Right lobe of liver (tissue), 6 donors: ENCODE measurements around the gene PRSS38. TPM values are rescaled to one million over a fixed set of nuclear protein-coding genes. Genes with fewer than 3 reads are reported as not detected.
A peak's percentile ranks its signal among the peaks of the same experiment; 100 is the strongest.

Experiments used
- ATAC-seq, 4 donors: fragments of 200-7000 bp; cut with Tn5 transposase; one replicate each; pipeline ENCODE4 v1.9.1; 2020; ENCODE audit warnings: mild to moderate bottlenecking in 4 of 4, moderate library complexity in 4 of 4
- DNase-seq, 3 donors: peaks; one replicate each; pipeline ENCODE4 v3.0.0-alpha.2; 2020
- H3K27ac ChIP-seq, 3 donors: fragments of 200-600 bp; one replicate each; pipeline ENCODE4 v1.8.0; 2022
- H3K27me3 ChIP-seq, 2 donors: fragments of 200-600 bp; one replicate each; pipeline ENCODE4 v1.8.0; 2022
- H3K36me3 ChIP-seq, 4 donors: fragments of 200-600 bp; sonication (generic) in 1 of 4; one replicate each; pipeline versions ENCODE4 v1.5.1 to v1.8.0; 2017 to 2022; ENCODE audit warnings: control low read depth in 1 of 4
- H3K4me1 ChIP-seq, 4 donors: fragments of 200-600 bp; sonication (generic) in 1 of 4; one replicate each; pipeline versions ENCODE4 v1.5.1 to v1.8.0; 2017 to 2022; ENCODE audit warnings: control low read depth in 1 of 4
- H3K4me3 ChIP-seq, 3 donors: fragments of 200-600 bp; one replicate each; pipeline ENCODE4 v1.8.0; 2022
- H3K9me3 ChIP-seq, 4 donors: fragments of 200-600 bp; sonication (generic) in 1 of 4; one replicate each; pipeline versions ENCODE4 v1.5.1 to v1.8.0; 2017 to 2022; ENCODE audit warnings: control low read depth in 1 of 4
- CTCF ChIP-seq, 4 donors: fragments of 200-600 bp in 3 of 4; fragments of 450-650 bp in 1 of 4; IDR thresholded peaks; one replicate each; pipeline versions ENCODE4 v1.5.1 to v1.8.0; 2016 to 2022; ENCODE audit warnings: antibody characterized with exemption in 4 of 4, mild to moderate bottlenecking in 2 of 4
- POLR2A ChIP-seq: fragments of 450-650 bp; IDR thresholded peaks from one replicate; pipeline ENCODE4 v1.6.1; 2017; ENCODE audit warnings: antibody characterized with exemption, mild to moderate bottlenecking
- WGBS: methylation state at CpG from one replicate; pipeline ENCODE4 v1.1.6; 2018; ENCODE audit warnings: low coverage, low lambda C conversion rate; ENCODE audit not compliant: insufficient coverage; ENCODE audit errors: missing lambda C conversion rate; 5-methylcytosine and 5-hydroxymethylcytosine counted together
- intact Hi-C, 2 donors: fragments of 100-400 bp; cut with DNase I; formaldehyde crosslinking; loops; one replicate each; pipeline versions ENCODE4 v1.11.2 to v1.14.1; 2022
- total RNA-seq, 6 experiments: library from RNA; depleted of rRNA in 2 of 6; stranded (reverse); fragments of >200 nt in 2 of 6; fragmentation: NEBNext Ultra II Directional in 3 of 6; extraction: Animal tissue kit (Norgen Biotek cat#: 25700) in 3 of 6; gene quantifications; one replicate each; pipeline versions ENCODE4 v1.1.0 to v1.2.4, GENCODE V29; 2016 to 2023
- donor health status: DM: no; HTN: yes; CAD: no.
- donor health status: DM: no; HTN: no; CAD: no.
- donor health status: DM: no; HTN: no; CAD: no.
- donor health status: DM: no; HTN: yes; CAD: no.
- donor health status: DM: no; HTN: yes; CAD: no.

Gene PRSS38
- total RNA-seq, 6 experiments from 2014 or later, result not detected

- ATAC-seq, result peak in 1 of 4 donors; percentile 25
Measured at GRCh38 chr1:227885648-227886502, 70.4 kb downstream of the PRSS38 start.

GRCh38 chr1:227886503-227886961 lies 71.1 kb downstream of the PRSS38 start:
- H3K27me3 ChIP-seq, result no peaks in the 10 kb centered on the region
- intact Hi-C loops, result no loop called here
- 15% methylated on average over 9 of the region's 18 CpGs for WGBS
- H3K4me3 ChIP-seq, result peak overlapping the region in 1 of 3 donors; percentile 19
- DNase-seq (peak in 1 of 3 donors; percentile 42), ATAC-seq (no peak)
- no peak for TF ChIP-seq POLR2A
- no peak for TF ChIP-seq CTCF (IDR thresholded peaks at IDR 0.05)
- H3K36me3 ChIP-seq, result no peaks in the 10 kb centered on the region
- no peaks in the 10 kb centered on the region for H3K9me3 ChIP-seq
- no peaks in the 10 kb centered on the region for H3K4me1 ChIP-seq
- no peak overlapping the region for H3K27ac ChIP-seq

More at GRCh38 chr1:227885648-227886502, 70.4 kb downstream of the PRSS38 start:
- H3K27ac ChIP-seq, result no peak overlapping the region
- no peak for TF ChIP-seq CTCF (IDR thresholded peaks at IDR 0.05)
- TF ChIP-seq POLR2A, result no peak
- DNase-seq, result peak; percentile 19 to 56 (median 39)
- no peaks in the 10 kb centered on the region for H3K27me3 ChIP-seq
- no peak overlapping the region for H3K4me3 ChIP-seq
- H3K4me1 ChIP-seq, result no peaks in the 10 kb centered on the region
- intact Hi-C loops, result no loop called here
- no peaks in the 10 kb centered on the region for H3K9me3 ChIP-seq
- 67% methylated on average over 1 of the region's 14 CpGs for WGBS
- no peaks in the 10 kb centered on the region for H3K36me3 ChIP-seq

GRCh38 chr1:227886993-227887696 lies 71.7 kb downstream of the PRSS38 start:
- ATAC-seq (peak; percentile 5 to 39 (median 22)), DNase-seq (peak; percentile 21 to 50 (median 41))
- intact Hi-C loops, result no loop called here
- Histone ChIP-seq H3K4me3 (peak overlapping the region; percentile 9 to 29 (median 19)), H3K4me1 (no peaks in the 10 kb centered on the region), H3K36me3 (no peaks in the 10 kb centered on the region), H3K27me3 (no peaks in the 10 kb centered on the region), H3K27ac (no peak overlapping the region), H3K9me3 (no peaks in the 10 kb centered on the region)
- TF ChIP-seq CTCF (IDR thresholded peaks at IDR 0.05) (no peak), POLR2A (no peak)
- WGBS, result no CpG with 5 or more reads among the region's 30 CpGs

- peak; percentile 25 to 48 (median 38) for DNase-seq
- TF ChIP-seq POLR2A (no peak), CTCF (IDR thresholded peaks at IDR 0.05) (no peak)
- Histone ChIP-seq H3K27ac (no peak overlapping the region), H3K9me3 (no peaks in the 10 kb centered on the region), H3K36me3 (no peaks in the 10 kb centered on the region), H3K27me3 (no peaks in the 10 kb centered on the region), H3K4me1 (no peaks in the 10 kb centered on the region), H3K4me3 (peak overlapping the region; percentile 9 to 29 (median 19))
- peak; percentile 7 to 44 (median 26) for ATAC-seq
- WGBS, result 16% methylated on average over 14 of the region's 40 CpGs
- intact Hi-C loops, result no loop called here
Measured at GRCh38 chr1:227887697-227888403, 72.4 kb downstream of the PRSS38 start.
